Measurements from ENCODE around the gene MAML1.

The MAML1 gene

GRCh38 chr5:179825655-179826182, 93.1 kb downstream of the MAML1 start:
- no peak for DNase-seq
